Mucosa of stomach (tissue), 1 donor: ENCODE measurements around the gene SNX5.

Source experiments
- H3K27me3 ChIP-seq: one replicate; pipeline ENCODE4 v1.7.0; 2013; ENCODE audit warnings: mild to moderate bottlenecking, low read length; ENCODE audit not compliant: control insufficient read depth, insufficient read depth
- H3K36me3 ChIP-seq: one replicate; pipeline ENCODE4 v1.7.0; 2013; ENCODE audit warnings: low read length; ENCODE audit not compliant: control insufficient read depth, insufficient read depth
- H3K4me1 ChIP-seq: one replicate; pipeline ENCODE4 v1.7.0; 2013; ENCODE audit warnings: mild to moderate bottlenecking, low read length; ENCODE audit not compliant: control insufficient read depth, insufficient read depth
- H3K4me3 ChIP-seq: one replicate; pipeline ENCODE4 v1.7.0; 2013; ENCODE audit warnings: low read length
- H3K9ac ChIP-seq: one replicate; pipeline ENCODE4 v1.7.0; 2013; ENCODE audit warnings: mild to moderate bottlenecking, low read length, moderate library complexity
- H3K9me3 ChIP-seq: one replicate; pipeline ENCODE4 v1.7.0; 2013; ENCODE audit warnings: mild to moderate bottlenecking, low read length, moderate library complexity; ENCODE audit not compliant: control insufficient read depth
- donor health status: Pancreatic carcinoma.

Gene SNX5

GRCh38 chr20:17912916-17913315 is 55.7 kb downstream of the SNX5 start:
- Histone ChIP-seq H3K4me1 (peaks cover 14% of the 10 kb centered on the region), H3K4me3 (no peak overlapping the region), H3K9me3 (no peaks in the 10 kb centered on the region), H3K36me3 (no peaks in the 10 kb centered on the region), H3K9ac (no peak overlapping the region), H3K27me3 (no peaks in the 10 kb centered on the region)

GRCh38 chr20:17911927-17912326 is 56.7 kb downstream of the SNX5 start:
- Histone ChIP-seq H3K4me3 (no peak overlapping the region), H3K4me1 (peaks cover 12% of the 10 kb centered on the region), H3K9me3 (no peaks in the 10 kb centered on the region), H3K36me3 (no peaks in the 10 kb centered on the region), H3K27me3 (no peaks in the 10 kb centered on the region), H3K9ac (no peak overlapping the region)

GRCh38 chr20:17910828-17911294 is 57.7 kb downstream of the SNX5 start:
- Histone ChIP-seq H3K9me3 (no peaks in the 10 kb centered on the region), H3K36me3 (no peaks in the 10 kb centered on the region), H3K4me1 (peaks cover 12% of the 10 kb centered on the region), H3K4me3 (no peak overlapping the region), H3K9ac (no peak overlapping the region), H3K27me3 (no peaks in the 10 kb centered on the region)

- Histone ChIP-seq H3K9me3 (no peaks in the 10 kb centered on the region), H3K9ac (no peak overlapping the region), H3K4me1 (peaks cover 12% of the 10 kb centered on the region), H3K4me3 (no peak overlapping the region), H3K36me3 (no peaks in the 10 kb centered on the region), H3K27me3 (no peaks in the 10 kb centered on the region)
Measured at GRCh38 chr20:17909869-17910321, 58.7 kb downstream of the SNX5 start.

GRCh38 chr20:17905544-17905943 is 63.0 kb downstream of the SNX5 start:
- Histone ChIP-seq H3K9ac (no peak overlapping the region), H3K4me1 (peaks cover 4% of the 10 kb centered on the region), H3K4me3 (no peak overlapping the region), H3K9me3 (no peaks in the 10 kb centered on the region), H3K36me3 (no peaks in the 10 kb centered on the region), H3K27me3 (no peaks in the 10 kb centered on the region)

- Histone ChIP-seq H3K4me1 (no peaks in the 10 kb centered on the region), H3K27me3 (no peaks in the 10 kb centered on the region), H3K9me3 (no peaks in the 10 kb centered on the region)
Measured at GRCh38 chr20:17904027-17904426, 64.6 kb downstream of the SNX5 start.

GRCh38 chr20:17902531-17903083 is 66.0 kb downstream of the SNX5 start:
- H3K9ac ChIP-seq, result no peak overlapping the region
- no peaks in the 10 kb centered on the region for H3K27me3 ChIP-seq
- no peaks in the 10 kb centered on the region for H3K36me3 ChIP-seq
- H3K4me1 ChIP-seq, result no peaks in the 10 kb centered on the region
- H3K9me3 ChIP-seq, result no peaks in the 10 kb centered on the region
- no peak overlapping the region for H3K4me3 ChIP-seq

More at GRCh38 chr20:17904027-17904426, 64.6 kb downstream of the SNX5 start:
- H3K9ac ChIP-seq, result no peak overlapping the region
- H3K36me3 ChIP-seq, result no peaks in the 10 kb centered on the region
- H3K4me3 ChIP-seq, result no peak overlapping the region

- Histone ChIP-seq H3K9me3 (no peaks in the 10 kb centered on the region), H3K27me3 (no peaks in the 10 kb centered on the region), H3K4me1 (no peaks in the 10 kb centered on the region), H3K9ac (no peak overlapping the region), H3K4me3 (no peak overlapping the region), H3K36me3 (no peaks in the 10 kb centered on the region)
Measured at GRCh38 chr20:17901971-17902370, 66.6 kb downstream of the SNX5 start.

- Histone ChIP-seq H3K4me3 (no peak overlapping the region), H3K9ac (no peak overlapping the region), H3K36me3 (no peaks in the 10 kb centered on the region), H3K27me3 (no peaks in the 10 kb centered on the region), H3K4me1 (peaks cover 5% of the 10 kb centered on the region), H3K9me3 (no peaks in the 10 kb centered on the region)
Measured at GRCh38 chr20:17898548-17898994, 70.0 kb downstream of the SNX5 start.

GRCh38 chr20:17897566-17898307 is 70.9 kb downstream of the SNX5 start:
- Histone ChIP-seq H3K36me3 (no peaks in the 10 kb centered on the region), H3K4me1 (peaks cover 5% of the 10 kb centered on the region), H3K4me3 (no peak overlapping the region), H3K9me3 (no peaks in the 10 kb centered on the region), H3K9ac (no peak overlapping the region), H3K27me3 (no peaks in the 10 kb centered on the region)

- Histone ChIP-seq H3K9ac (no peak overlapping the region), H3K4me3 (no peak overlapping the region), H3K36me3 (no peaks in the 10 kb centered on the region), H3K9me3 (no peaks in the 10 kb centered on the region), H3K27me3 (no peaks in the 10 kb centered on the region), H3K4me1 (peaks cover 5% of the 10 kb centered on the region)
Measured at GRCh38 chr20:17896771-17897369, 71.7 kb downstream of the SNX5 start.

- Histone ChIP-seq H3K27me3 (no peaks in the 10 kb centered on the region), H3K4me1 (peaks cover 5% of the 10 kb centered on the region), H3K9ac (peak overlapping the region; percentile 58), H3K9me3 (no peaks in the 10 kb centered on the region), H3K36me3 (no peaks in the 10 kb centered on the region), H3K4me3 (no peak overlapping the region)
Measured at GRCh38 chr20:17896193-17896723, 72.3 kb downstream of the SNX5 start.
